Dendritic cell treated with granulocyte-macrophage colony-stimulating factor and Interleukin-4, amounts not matched to agents 40 ng/mL and 50 ng/mL, for 4 days (primary cell): ENCODE measurements around the gene RIMS3.

Experiments used
- H3K27ac Mint-ChIP-seq: one replicate; pipeline ENCODE4 v1.8.0; 2022; ENCODE audit warnings: mild to moderate bottlenecking, mixed read lengths
- H3K27me3 Mint-ChIP-seq: one replicate; pipeline ENCODE4 v1.8.0; 2022; ENCODE audit warnings: mild to moderate bottlenecking, mixed read lengths
- H3K36me3 Mint-ChIP-seq: one replicate; pipeline ENCODE4 v1.8.0; 2022; ENCODE audit warnings: low read depth, mixed read lengths
- H3K4me1 Mint-ChIP-seq: one replicate; pipeline ENCODE4 v1.8.0; 2022; ENCODE audit warnings: low read depth, mixed read lengths
- H3K4me3 Mint-ChIP-seq: one replicate; pipeline ENCODE4 v1.8.0; 2022; ENCODE audit warnings: mild to moderate bottlenecking, moderate library complexity, mixed read lengths
- H3K9me3 Mint-ChIP-seq: one replicate; pipeline ENCODE4 v1.8.0; 2022; ENCODE audit warnings: mixed read lengths
- intact Hi-C: fragments of 100-400 bp; cut with micrococcal nuclease; formaldehyde crosslinking; loops from one replicate; pipeline ENCODE4 v1.15.0; 2022

RIMS3 gene

DNA sequence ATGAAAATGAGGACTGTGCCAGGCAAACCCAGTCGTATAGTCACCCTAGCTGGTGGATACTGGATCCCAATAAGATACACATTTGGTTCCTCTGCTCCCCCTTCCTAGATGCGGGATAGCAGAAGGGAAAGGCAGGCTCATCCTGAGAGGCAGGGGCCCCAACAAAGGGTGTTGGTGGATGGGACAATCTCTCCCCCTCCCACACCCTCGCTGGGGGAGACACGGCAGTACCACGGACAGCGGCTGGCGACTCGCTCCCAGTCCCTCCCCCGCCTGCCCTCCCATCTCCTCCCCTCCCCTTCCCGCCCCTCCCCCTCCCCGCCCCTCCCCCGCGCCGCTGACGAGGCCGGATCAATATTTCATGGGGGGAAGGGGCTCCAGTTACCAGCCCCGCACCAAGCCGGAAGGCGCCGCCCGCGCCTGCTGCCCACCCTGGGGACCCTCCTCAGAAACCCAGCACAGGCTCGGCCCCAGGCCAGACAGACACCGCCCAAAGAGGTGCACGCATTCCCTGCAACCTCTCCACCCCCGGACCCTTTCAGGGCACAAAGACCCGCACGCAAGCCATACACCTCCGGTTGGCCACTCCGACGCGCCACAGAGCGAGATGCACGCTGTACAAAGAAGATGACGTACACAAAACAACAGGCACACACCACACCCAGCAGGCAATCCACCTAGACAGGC, 11.5 kb downstream of the RIMS3 start:
- intact Hi-C loops: no loop called here

DNA sequence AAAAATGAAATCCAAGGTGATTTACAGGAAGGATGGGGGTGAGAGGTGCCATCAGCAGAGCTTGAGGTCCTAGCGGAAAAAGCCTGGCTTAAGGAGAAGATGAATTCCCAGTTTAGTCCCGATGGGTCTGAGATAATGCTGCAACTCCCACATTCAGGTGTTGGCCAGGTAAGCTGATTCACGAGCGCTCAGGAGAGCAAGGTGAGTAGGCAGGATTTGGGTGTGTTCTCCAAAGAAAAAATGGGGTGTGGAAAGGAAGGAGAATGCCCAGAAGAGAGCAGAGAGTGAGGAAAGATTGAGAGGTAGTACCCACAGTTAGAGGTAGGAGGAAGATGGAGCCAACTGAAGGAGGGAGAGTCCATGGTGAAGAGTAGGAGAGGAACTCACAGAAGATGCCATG, 12.5 kb downstream of the RIMS3 start:
- Mint-ChIP-seq H3K36me3 (no peaks in the 10 kb centered on the region), H3K27ac (no peak overlapping the region), H3K4me3 (no peak overlapping the region), H3K27me3 (peaks cover 12% of the 10 kb centered on the region), H3K4me1 (peaks cover 21% of the 10 kb centered on the region), H3K9me3 (no peaks in the 10 kb centered on the region)
- intact Hi-C loops: no loop called here

More for the DNA sequence above, 11.5 kb downstream of the RIMS3 start:
- Mint-ChIP-seq H3K4me3 (no peak overlapping the region), H3K9me3 (no peaks in the 10 kb centered on the region), H3K4me1 (peaks cover 21% of the 10 kb centered on the region), H3K36me3 (no peaks in the 10 kb centered on the region), H3K27ac (no peak overlapping the region), H3K27me3 (peaks cover 14% of the 10 kb centered on the region)

DNA sequence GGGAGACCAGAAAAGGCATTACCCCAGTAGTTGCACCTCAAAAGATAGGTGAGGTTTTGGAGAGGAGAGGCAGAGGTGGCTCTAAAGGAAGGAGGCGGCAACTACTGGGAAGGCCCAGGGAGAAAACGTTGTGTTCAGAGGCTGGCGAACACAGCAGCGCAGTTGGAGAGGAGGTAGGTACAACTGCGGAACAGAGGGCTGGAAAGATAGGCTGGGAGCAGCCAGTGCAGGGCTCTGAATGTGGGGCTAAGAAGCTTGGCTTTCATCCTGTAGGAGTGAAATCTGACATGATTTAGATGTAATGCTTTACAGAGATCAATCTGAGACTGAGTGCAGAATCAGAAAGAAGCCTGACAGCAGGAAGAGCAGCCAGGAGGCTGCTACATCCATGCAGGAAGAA, 13.0 kb downstream of the RIMS3 start:
- Mint-ChIP-seq H3K4me3 (no peak overlapping the region), H3K36me3 (no peaks in the 10 kb centered on the region), H3K27me3 (peaks cover 12% of the 10 kb centered on the region), H3K27ac (no peak overlapping the region), H3K9me3 (no peaks in the 10 kb centered on the region), H3K4me1 (peaks cover 21% of the 10 kb centered on the region)
- intact Hi-C loops: no loop called here

DNA sequence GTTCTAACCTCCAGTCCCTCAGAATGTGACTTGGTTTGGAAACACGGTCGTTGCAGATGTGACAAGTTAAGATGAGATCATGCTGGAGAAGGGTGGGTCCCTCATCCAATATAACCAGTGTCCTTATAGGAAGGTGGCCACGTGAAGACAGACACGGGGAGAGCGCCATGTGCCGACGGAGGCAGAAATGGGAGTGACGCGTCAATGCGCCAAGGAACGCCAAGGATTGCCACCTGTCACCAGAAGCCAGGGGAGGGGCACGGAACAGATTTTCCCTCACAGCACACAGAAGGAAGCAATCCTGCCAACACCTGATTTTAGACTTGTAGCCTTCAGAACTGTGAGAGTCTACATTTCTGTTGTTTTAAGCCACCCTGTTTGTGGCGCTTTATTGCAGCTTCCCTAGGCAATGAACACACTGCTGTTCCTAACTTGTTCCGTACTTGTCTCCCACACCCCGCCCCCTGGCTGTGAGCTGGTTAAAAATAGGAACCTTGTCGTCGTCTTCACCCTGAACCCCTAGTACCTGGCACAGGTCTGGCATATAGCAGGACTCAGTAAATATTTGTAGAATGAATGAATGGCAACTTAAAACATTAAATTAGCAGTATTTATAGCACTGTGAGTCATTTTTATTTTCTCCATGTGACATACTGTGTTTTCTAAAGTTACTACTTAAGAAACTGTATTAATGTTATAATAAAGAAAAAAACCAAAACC, 14.2 kb downstream of the RIMS3 start:
- H3K4me1 Mint-ChIP-seq: peaks cover 21% of the 10 kb centered on the region
- no peaks in the 10 kb centered on the region for H3K36me3 Mint-ChIP-seq
- peaks cover 12% of the 10 kb centered on the region for H3K27me3 Mint-ChIP-seq
- no peak overlapping the region for H3K4me3 Mint-ChIP-seq
- no peaks in the 10 kb centered on the region for H3K9me3 Mint-ChIP-seq
- H3K27ac Mint-ChIP-seq: no peak overlapping the region
- intact Hi-C loops: no loop called here

DNA sequence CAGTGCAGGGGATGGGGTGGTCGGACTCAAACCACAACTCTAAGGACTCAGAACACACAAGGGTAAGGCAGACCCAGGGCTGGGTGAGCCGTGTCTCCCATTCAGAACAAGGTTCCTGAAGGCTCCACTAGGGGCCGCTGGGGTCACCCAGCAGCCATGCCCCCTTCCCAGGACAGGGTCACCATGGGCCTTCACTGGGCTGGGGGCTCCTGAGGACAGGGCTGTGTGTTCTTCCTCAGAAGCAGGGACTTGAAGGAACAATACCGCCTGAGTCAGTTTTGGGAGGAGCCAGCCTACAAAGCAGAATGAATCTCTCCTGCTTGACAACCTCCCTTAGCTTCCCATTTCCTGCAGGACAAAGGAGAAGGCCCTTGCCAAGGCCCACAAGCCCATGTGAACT, 15.4 kb downstream of the RIMS3 start:
- Mint-ChIP-seq H3K9me3 (no peaks in the 10 kb centered on the region), H3K4me1 (peaks cover 21% of the 10 kb centered on the region), H3K27me3 (peaks cover 12% of the 10 kb centered on the region), H3K36me3 (peaks cover under 1% of the 10 kb centered on the region), H3K4me3 (no peak overlapping the region), H3K27ac (no peak overlapping the region)
- intact Hi-C loops: no loop called here

DNA sequence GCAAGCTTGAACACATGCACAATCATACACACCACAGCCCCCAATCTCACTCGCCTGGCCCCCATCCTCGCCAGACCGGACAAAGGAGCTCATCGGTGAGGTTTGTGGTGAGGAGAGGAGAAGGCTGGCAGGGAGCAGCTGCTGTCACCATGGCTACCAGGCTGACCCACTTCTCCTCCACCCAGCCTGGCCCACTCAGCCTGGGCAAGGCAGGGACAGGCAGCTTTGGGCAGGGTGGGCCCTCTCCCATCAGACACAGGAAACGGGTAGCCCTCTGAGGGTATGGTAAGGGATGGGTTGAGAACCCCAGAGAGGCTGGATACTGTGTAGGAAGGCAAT, 15.9 kb downstream of the RIMS3 start:
- Mint-ChIP-seq H3K27ac (no peak overlapping the region), H3K9me3 (no peaks in the 10 kb centered on the region), H3K4me1 (peaks cover 21% of the 10 kb centered on the region), H3K4me3 (no peak overlapping the region), H3K36me3 (peaks cover 6% of the 10 kb centered on the region), H3K27me3 (peaks cover 8% of the 10 kb centered on the region)
- intact Hi-C loops: no loop called here

DNA sequence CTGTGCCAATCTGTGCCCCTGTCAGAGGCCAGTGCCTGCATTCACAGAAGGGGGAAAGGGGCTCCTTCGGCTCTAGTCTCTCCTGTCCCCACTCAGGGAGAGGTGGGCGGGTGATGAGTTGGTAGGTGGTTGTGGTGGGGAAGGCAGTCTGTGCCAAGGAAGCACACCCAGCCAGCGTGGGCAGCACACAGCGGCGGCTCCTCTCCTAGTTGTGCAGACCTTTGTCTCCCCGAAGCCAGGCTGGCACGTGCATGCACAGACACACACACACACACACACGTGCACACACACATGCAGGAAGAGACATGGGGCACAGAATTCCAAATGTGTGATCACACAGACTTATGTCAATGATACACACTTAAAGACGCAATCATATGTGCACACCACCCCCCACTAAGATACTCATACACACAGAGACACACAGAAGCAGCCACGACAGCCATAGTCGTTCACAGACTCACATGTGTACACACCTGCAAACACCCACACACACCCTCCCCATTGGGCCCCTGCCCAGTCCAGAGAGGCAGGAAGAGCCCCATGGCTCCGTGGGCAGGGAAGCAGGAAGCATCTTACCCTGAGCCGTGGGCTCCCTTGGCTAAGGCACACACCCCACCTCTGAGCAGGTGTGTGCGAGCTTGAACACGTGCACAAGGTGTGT, 16.4 kb downstream of the RIMS3 start:
- peaks cover 17% of the 10 kb centered on the region for H3K4me1 Mint-ChIP-seq
- intact Hi-C loops: no loop called here
- no peak overlapping the region for H3K4me3 Mint-ChIP-seq
- H3K36me3 Mint-ChIP-seq: peaks cover 8% of the 10 kb centered on the region
- peaks cover 3% of the 10 kb centered on the region for H3K27me3 Mint-ChIP-seq
- H3K27ac Mint-ChIP-seq: no peak overlapping the region
- H3K9me3 Mint-ChIP-seq: no peaks in the 10 kb centered on the region

DNA sequence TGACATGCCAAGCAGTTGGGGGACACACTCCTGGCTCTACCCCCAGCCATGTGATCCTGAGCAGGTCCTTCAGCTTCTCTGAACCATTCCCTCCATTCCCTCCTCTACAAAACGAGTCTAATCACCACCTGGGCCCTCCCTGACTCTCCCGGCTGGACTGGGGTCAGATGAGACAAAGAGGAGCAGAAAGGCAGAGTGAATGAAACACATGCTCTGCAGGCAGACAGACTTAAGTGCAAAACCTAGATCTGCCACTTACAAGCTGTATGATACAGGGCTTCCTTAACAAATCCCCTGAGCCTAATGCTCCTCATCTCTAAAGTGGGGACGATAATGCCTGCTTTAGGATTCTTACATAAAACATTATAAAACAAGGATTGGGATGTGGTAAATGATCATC, 17.3 kb downstream of the RIMS3 start:
- Mint-ChIP-seq H3K4me1 (peaks cover 17% of the 10 kb centered on the region), H3K27me3 (peaks cover 3% of the 10 kb centered on the region), H3K36me3 (peaks cover 8% of the 10 kb centered on the region), H3K9me3 (no peaks in the 10 kb centered on the region), H3K27ac (no peak overlapping the region), H3K4me3 (no peak overlapping the region)
- intact Hi-C loops: no loop called here

DNA sequence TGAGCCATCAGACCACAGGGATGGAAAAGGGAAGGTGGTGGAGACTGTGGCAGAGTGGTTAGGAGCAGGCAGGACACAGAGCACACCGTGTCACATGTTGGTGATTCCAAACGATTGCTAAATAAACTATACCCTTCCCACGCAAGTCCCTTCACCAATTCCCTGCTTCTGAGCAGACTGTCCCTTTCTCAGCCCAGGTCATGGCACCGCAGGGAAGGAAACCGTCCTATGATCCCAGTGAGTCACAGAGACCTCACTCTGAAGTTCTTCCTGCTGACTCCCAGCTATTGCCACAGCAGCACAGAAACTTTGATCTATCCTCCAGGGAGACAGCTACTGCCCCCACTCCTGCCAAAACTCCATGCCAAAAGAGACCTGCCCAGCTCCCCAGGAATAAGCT, 19.2 kb downstream of the RIMS3 start:
- peaks cover 3% of the 10 kb centered on the region for H3K27me3 Mint-ChIP-seq
- H3K4me3 Mint-ChIP-seq: no peak overlapping the region
- intact Hi-C loops: no loop called here
- peaks cover 13% of the 10 kb centered on the region for H3K36me3 Mint-ChIP-seq
- no peaks in the 10 kb centered on the region for H3K9me3 Mint-ChIP-seq
- H3K4me1 Mint-ChIP-seq: peaks cover 17% of the 10 kb centered on the region
- no peak overlapping the region for H3K27ac Mint-ChIP-seq

DNA sequence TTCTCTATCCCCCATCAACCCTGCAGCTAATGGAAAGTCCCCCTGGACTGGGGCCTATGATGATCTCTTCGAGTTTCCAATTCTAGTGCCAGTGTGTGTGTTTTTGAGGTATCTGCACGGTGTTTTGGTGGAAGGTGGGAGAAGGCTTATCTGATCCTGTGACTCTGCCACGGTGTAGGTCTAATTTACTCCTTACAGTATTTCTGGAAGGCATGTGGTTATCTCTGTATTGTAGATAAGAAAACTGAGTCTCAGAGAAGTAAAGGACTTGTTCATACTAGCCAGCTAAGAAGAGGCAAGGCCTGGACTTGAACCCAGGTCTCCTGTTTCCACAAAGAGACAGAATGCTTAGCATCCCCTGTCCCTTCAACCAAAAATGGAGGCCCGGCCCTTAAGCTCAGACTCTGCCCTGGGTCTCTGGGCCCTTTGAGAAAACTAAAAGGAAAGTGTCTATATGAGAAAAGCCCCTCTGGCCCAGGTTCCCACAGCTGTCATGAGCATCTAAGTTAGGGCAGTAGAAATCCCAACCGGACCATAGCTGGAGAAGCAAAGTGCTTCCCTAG, 20.3 kb downstream of the RIMS3 start:
- peaks cover 12% of the 10 kb centered on the region for H3K4me1 Mint-ChIP-seq
- H3K9me3 Mint-ChIP-seq: no peaks in the 10 kb centered on the region
- intact Hi-C loops: no loop called here
- no peak overlapping the region for H3K4me3 Mint-ChIP-seq
- peaks cover 3% of the 10 kb centered on the region for H3K27me3 Mint-ChIP-seq
- peaks cover 13% of the 10 kb centered on the region for H3K36me3 Mint-ChIP-seq
- no peak overlapping the region for H3K27ac Mint-ChIP-seq

DNA sequence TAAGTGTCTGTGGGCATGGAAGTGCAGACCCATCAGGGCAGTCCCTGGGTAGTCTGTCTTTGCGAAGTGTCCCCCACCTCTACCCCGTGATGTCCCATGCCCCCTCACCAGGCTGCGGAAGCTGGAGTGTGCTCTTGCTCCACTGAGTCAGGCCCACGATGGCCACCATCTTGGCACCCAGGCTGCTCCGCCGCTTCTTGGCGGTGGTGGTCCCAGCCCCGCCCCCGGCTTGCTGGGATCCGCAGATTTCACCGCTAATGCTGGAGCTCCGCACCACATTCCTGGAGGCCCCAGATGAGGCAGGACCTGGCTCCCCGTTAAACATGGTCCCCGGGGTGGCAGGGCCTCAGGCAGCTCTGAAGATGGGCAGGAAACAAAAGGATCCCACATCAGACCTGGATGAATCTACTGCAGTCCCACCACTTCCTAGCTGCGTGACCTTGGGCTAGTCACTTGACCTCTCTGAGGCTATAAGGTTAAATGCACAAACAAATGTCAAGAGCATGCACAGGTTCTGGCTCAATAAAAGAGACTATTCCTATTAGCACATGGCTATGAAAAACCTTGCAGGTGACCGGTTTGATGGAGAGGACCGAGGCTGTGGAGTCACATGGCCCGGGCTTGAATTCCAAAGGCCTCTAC, 23.8 kb downstream of the RIMS3 start:
- intact Hi-C loops: no loop called here
- Mint-ChIP-seq H3K27ac (no peak overlapping the region), H3K36me3 (peaks cover 13% of the 10 kb centered on the region), H3K4me1 (peaks cover 9% of the 10 kb centered on the region), H3K9me3 (no peaks in the 10 kb centered on the region), H3K4me3 (no peak overlapping the region), H3K27me3 (peaks cover 5% of the 10 kb centered on the region)

DNA sequence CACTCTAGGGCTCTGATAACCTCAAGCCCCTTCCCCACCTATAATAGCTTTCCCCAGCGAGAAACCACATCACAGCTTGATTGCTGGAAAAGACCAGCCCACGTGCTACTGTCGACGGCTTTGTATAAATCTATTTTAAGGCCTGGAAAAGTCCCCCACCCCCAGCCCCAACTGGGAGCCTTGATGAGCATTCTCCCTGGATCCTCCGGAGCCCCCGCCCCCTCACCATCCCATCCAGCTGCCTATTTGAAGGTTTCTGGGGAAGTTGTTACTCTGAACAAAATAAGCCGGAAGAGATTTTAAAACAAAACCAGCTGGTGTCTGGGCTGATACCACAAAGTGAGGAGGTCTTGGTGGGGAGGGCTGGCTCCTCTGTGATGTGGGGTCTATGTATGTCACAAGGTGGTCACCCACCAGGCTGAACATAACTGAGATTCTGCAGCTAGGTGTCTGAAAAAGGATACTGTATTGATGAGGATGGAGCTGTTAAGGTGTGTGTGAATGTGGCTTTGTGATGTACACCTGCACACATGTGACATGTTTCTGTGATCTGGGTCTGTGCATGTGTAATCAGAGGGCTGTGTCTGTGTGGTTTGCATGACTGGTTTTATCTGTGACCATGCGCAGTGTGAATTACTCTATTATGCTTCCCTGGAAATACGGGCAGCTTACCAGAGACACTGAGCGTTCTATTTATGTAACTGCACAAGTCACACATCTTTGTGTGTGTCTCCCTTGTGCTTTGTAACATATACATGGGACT, 25.0 kb downstream of the RIMS3 start:
- Mint-ChIP-seq H3K4me3 (no peak overlapping the region), H3K36me3 (peaks cover 23% of the 10 kb centered on the region), H3K9me3 (no peaks in the 10 kb centered on the region), H3K4me1 (peaks cover 16% of the 10 kb centered on the region), H3K27me3 (peaks cover 5% of the 10 kb centered on the region), H3K27ac (no peak overlapping the region)
- intact Hi-C loops: no loop called here
